GM18526 (cell line): ENCODE data around the gene SEC31B.

Experiments
- POLR2A ChIP-seq: IDR thresholded peaks from 3 replicates; pipeline ENCODE4 v1.6.1; 2011; ENCODE audit not compliant: insufficient read length; ENCODE audit errors: extremely low read depth

SEC31B gene, protein sequence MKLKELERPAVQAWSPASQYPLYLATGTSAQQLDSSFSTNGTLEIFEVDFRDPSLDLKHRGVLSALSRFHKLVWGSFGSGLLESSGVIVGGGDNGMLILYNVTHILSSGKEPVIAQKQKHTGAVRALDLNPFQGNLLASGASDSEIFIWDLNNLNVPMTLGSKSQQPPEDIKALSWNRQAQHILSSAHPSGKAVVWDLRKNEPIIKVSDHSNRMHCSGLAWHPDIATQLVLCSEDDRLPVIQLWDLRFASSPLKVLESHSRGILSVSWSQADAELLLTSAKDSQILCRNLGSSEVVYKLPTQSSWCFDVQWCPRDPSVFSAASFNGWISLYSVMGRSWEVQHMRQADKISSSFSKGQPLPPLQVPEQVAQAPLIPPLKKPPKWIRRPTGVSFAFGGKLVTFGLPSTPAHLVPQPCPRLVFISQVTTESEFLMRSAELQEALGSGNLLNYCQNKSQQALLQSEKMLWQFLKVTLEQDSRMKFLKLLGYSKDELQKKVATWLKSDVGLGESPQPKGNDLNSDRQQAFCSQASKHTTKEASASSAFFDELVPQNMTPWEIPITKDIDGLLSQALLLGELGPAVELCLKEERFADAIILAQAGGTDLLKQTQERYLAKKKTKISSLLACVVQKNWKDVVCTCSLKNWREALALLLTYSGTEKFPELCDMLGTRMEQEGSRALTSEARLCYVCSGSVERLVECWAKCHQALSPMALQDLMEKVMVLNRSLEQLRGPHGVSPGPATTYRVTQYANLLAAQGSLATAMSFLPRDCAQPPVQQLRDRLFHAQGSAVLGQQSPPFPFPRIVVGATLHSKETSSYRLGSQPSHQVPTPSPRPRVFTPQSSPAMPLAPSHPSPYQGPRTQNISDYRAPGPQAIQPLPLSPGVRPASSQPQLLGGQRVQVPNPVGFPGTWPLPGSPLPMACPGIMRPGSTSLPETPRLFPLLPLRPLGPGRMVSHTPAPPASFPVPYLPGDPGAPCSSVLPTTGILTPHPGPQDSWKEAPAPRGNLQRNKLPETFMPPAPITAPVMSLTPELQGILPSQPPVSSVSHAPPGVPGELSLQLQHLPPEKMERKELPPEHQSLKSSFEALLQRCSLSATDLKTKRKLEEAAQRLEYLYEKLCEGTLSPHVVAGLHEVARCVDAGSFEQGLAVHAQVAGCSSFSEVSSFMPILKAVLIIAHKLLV

DNA sequence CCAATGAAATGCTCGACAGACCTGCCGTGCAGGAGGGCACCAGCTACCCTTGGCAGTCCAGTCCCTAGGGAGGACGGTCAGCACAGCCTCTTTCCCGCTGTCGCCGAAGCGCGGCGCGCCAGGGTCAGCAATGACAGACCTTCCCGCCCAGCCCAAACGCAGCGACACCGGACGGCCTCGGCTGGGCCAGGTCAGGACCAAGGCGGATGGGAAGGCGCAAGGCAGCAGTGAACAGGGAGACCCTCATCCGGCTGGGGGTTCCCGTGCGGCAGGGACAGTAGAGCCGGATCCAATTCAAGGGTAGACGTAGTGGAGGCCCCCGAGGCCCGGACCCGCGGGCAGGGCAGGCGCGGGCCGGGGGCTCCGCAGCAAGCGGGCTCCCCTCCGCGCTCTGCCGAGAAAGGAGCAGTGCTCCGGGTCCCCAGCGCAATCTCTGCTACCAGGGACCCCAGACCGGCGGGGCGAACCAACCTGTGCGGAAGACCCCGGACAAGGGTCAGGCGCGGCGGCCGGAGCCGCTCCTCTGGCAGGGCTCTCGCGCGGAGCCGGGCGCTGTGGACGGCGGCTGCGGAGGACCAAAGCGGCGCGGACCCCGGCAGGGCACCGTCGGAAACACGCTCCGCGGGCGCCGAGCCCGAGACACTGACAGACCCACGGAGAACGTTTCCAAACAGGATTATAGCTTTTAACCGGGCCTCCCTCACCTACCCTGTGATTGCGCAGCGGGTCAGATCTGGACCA is at the start of gene SEC31B:
SEC31B (minus strand) TSS at position 551 of the 741 bp plus-strand sequence. CDS start 2,909 bp downstream, outside the sequence.
- no peak for TF ChIP-seq POLR2A

DNA sequence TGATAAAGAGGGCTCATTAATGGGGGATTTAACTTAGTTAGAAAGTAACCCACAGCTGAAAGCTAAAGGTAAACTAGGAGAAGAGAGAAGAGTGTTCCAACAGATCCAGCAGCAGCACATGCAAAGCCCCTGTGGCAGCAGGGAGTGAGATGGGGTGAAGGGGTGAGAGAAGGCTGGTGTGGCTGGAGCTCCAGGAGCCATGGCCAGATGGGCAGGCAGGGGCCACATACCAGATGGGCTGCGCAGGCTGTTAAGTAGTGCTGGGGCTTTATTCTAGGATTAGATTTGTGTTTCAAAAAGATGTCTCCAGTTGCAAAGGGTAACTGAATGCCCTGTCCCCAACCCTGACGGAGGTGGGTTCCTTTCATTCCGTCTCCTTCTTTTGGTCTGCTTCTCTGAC is 49.3 kb upstream of the SEC31B start:
- no peak for TF ChIP-seq POLR2A

DNA sequence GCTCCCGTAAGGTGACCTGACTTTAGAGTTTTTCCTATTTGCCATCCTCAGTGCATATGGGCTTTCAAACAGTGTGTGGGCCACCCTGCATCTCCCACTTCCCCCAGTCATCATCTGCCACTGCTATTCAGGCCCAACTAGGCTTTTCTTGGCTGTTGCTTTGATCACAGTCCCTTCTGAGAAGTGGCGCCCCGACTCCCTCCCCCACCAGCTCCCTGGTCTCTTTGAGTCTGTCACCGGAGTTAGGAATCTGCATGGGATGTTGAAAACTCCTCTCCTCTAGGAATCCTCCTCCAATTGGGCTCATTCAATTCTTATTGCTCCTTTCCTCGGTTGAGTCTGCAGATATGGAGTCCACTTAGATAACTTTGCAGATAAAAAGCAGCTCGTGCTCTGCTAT is 48.2 kb upstream of the SEC31B start:
- TF ChIP-seq POLR2A: no peak

DNA sequence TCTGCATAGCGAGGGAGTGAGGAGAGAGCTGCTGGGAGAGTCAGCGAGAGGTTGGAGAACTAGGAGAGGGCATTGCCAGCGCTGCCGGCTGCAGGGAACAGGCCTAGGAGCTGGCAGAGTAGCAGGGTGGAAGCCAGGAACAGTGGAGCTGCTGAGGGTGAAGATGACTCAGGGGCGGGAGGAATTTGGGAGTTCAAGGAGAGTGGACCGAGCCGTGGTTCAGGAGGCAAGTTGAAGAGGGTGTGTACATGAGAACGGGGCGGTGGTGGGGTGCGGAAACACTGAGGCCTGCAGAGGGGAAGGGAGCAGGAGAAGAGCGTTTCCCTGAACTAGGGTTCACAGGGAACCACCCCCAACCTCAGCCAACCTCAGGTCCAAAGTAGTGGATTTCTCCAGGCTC is 47.6 kb upstream of the SEC31B start:
- no peak for TF ChIP-seq POLR2A

DNA sequence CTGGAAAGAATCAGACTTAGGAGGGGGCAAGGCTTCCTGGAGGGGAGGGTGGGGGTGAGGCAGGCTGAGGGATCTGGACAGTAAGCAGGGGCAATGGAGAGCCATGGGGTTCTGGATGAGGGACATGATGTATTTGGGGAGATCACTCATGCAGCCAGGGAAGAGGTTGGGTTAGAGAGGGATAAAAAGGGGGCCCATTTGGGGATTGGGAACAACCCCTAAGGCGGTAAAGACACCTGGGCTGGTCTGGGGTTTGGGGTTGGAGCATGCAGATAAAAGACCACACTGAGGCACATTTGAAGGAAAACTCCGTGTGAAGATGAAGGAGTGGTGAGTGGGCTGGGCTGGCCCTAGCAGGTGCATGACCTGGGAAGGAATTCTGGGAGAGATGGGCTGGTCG is 46.9 kb upstream of the SEC31B start:
- no peak for TF ChIP-seq POLR2A

DNA sequence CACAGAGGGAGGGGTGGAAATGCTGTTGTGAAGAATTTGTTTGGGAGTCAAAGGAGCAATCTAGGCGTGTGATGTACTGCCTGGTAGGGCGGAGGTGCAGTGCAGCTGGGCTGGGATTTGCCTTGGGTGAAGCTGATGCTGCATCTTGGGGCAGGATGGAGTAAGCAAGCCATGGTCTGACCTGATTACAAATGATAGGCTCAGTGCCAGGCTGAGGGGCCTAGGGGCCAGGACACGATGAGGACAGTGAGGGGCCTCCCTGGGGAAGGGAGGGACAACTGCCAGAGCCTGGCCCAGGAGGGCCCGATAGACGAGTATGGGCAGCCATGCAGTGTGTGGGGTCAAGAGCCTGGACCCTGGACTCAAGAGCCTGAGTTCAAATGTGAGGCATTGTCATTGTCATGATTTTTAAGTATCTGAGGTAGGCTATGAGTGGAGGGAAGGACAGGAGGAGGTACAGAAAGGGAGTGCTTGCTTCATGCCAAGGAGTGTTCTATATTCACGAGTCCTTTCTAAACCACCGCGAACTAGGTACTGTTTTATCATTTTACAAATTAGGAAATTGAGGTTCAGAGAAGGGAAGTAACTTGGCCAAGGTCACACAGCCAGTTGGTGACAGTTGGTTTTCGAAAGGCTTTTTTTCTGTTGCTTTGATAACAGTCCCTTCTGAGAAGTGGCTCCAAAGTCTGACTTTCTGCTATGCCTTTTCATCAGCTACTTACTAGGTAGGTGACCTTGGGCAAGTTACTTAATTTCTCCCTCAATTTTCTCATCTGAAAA is 45.7 kb upstream of the SEC31B start:
- no peak for TF ChIP-seq POLR2A

DNA sequence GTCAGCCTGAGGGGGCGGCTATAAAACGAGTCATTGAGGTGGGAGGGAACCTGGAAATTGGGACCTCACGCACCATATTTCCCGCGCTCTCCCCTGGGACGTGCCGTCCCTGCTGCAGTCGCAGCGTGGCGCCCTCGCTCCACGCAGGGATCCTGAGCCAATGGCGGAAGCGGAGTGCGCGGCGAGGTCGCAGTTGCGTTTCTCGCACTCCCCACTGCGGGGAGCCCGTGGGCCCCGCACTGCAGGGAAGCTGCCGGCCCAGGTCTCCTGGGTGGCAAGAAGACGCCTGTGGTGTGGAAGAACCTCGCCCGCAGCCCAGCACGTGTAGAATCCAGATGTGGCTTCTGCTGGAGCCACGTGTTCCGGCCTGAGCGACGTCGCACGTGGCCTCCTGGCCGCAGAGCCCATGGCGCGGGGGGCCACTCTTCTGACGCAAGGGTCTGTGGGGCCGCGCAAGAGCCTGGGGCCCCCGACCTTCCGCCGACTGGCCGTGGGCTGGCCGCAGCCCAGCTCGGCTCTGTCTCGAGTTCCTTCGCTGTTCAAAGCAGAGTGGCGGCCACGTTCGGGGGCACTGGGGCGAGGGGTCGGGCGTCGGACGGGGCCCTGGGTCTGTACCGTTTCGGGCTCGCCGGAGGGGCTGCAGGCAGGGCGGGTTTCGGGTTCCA is 42.5 kb upstream of the SEC31B start:
- TF ChIP-seq POLR2A: no peak

DNA sequence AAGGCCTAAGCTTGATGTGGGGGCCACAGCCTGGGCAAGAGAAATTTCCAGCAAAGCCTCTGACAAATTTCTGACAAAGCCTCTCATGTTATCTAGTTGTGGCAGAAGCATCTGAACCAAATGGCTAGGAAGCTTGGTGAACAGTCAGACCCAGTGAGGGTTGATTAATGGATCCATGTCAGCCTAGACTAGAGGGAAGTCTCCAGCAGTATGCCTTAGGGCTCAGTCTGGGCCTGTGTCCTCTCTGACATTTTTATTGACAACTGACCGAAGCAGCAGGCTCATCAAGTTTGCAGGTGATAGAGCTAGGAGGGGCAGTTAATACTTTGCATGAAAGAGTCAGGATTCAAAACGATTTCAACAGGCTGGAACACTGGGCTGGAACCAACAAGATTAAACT is 41.3 kb upstream of the SEC31B start:
- TF ChIP-seq POLR2A: no peak

DNA sequence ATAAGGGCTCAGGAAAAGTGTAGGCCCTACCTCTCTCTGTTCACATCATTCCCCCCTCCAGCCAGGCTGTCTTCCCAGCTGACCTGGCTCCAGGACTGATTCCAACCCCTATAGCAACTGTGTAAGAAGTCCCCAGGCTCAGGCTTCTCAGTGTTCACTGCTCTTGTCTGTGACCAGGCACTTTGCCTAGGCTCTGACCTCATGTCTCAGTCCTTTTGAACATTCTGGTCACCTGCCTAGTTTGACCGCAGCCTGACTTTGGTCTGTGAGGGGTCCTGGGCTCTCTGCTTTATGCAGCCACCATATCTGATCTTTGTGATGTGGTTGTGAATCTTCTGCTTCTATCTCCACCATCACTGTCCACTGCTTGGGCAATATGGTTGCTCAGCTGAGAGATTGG is 40.6 kb upstream of the SEC31B start:
- TF ChIP-seq POLR2A: no peak

DNA sequence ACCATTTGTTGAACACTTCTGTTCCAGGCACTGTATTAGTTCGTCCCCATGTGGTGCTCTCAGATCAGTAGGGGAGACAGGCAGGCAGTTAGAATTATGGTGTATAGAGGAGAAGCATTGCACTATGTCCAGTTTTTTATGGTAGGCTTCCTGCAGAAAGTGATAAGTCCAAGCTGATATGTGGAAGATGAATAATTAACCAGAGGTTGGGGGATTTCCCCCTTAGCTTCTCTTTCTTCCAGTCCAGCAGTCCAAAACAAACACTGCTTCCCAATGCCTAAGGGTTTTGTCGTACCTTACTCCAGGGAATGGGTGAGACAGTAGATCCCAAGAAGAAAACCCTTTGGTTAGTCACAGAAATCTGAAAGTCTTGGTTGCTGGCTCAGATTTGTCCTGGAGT is 35.2 kb upstream of the SEC31B start:
- no peak for TF ChIP-seq POLR2A

DNA sequence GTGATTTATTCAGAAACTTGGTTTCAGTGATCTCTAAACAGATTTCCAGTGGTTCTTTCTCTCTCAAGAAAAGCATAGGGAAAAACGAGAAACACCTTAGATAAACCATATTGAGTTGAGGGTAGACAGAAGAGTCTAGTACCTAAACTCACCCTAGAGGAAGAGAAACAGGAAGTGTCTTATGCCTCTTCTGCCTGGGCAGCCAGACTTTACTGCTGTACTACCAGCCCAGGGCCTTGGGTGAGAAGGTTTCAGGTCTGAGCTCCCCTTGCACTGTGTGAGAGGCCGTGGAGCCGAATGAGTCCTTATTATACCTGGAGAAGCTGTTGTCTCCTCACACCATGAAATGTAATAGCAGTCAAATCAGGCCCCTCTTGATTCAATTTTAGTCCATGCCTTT is 34.3 kb upstream of the SEC31B start:
- TF ChIP-seq POLR2A: no peak

DNA sequence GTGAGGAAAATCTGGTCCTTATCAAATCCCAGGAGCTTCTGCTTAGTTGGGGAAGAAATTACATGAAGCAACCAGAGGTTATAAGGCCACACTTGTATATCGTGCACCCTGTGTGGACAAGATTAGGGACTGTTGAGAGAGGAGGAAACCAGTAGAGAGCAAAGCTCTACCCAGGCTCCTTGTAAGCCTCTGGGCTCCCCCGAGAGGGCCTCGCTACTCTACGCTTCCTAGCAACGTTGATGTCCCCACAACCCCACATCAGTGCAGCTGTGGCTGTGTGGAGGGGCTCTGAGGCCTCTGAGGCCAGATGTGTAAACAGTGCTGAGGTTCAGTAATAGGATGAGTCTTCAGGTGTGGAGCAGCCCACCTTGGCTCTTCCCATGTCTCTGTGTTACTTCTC is 32.1 kb upstream of the SEC31B start:
- no peak for TF ChIP-seq POLR2A

DNA sequence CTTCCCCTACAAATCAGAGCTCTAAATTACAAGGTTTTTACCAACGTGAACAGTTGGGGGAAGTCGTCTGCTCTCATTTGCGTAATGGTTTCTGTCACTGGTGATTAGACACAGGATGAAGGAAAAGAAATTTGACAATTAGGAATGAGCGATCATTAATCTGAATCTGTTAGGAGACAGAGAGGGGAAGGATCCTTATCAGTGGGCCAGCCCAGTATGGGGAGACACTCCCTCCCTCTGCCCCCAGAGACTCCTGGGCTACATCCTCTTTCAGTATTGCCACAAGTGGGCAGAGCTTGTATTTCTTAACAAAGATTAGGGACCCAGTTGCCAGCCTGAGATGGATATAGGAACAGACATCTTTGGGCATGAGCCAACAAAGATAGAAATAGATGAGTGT is 31.5 kb upstream of the SEC31B start:
- no peak for TF ChIP-seq POLR2A

DNA sequence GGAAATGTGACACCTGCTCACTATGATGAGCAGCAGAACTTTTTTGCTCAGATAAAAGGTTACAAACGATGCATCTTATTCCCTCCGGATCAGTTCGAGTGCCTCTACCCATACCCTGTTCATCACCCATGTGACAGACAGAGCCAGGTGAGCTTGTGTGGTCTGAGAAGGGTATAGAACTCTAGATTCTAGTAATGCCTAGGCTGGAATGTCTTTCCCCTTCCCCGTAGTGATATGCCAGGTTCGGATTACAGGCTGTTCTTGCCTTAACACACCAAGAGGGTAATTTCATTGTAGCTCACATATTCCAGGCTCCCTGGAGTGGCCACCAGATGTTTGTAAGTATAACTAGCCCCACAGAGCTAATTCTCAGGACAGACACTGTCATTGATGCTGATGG is 25.3 kb upstream of the SEC31B start:
- TF ChIP-seq POLR2A: no peak
